Gastroesophageal sphincter (tissue), 3 donors: Measurements from ENCODE around the gene DNAJC7.

Source experiments
- EP300 ChIP-seq: sonication (generic); formaldehyde crosslinking; IDR thresholded peaks from one replicate; pipeline ENCODE4 v1.6.1; 2017; ENCODE audit warnings: antibody characterized with exemption, mild to moderate bottlenecking
- POLR2AphosphoS5 ChIP-seq: sonication (generic); formaldehyde crosslinking; IDR thresholded peaks from one replicate; pipeline ENCODE4 v1.6.1; 2017; ENCODE audit warnings: antibody characterized with exemption
- TF ChIP-seq, protein P1 (sequence below), 4 experiments: fragments of 200-600 bp in 2 of 4; fragments of 450-650 bp in 2 of 4; sonication (generic) in 1 of 4; IDR thresholded peaks; one replicate each; pipeline ENCODE4 v1.5.1; 2017 to 2019; ENCODE audit warnings: antibody characterized with exemption in 4 of 4, mild to moderate bottlenecking in 2 of 4, moderate library complexity in 2 of 4

DNA sequence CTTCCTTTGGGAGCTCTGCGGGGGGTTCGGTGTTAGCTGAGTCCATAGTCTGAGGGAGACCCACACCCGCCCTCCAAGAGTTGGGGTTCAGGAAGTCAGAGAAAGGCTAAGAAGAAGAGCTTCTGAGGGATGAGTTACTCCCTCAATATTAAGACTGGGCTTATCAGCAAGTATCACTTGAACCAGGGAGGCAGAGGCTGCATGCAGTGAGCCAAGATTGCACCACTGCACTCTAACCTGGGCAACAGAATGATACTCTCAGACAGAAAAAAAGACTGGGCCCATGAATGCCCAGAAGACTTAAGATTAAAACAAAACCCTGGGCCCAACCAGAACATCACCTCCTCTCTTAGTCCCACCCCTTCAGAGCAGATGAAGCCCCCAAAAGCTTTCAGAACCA, 8.7 kb upstream of the DNAJC7 start:
- TF ChIP-seq, protein P1, sequence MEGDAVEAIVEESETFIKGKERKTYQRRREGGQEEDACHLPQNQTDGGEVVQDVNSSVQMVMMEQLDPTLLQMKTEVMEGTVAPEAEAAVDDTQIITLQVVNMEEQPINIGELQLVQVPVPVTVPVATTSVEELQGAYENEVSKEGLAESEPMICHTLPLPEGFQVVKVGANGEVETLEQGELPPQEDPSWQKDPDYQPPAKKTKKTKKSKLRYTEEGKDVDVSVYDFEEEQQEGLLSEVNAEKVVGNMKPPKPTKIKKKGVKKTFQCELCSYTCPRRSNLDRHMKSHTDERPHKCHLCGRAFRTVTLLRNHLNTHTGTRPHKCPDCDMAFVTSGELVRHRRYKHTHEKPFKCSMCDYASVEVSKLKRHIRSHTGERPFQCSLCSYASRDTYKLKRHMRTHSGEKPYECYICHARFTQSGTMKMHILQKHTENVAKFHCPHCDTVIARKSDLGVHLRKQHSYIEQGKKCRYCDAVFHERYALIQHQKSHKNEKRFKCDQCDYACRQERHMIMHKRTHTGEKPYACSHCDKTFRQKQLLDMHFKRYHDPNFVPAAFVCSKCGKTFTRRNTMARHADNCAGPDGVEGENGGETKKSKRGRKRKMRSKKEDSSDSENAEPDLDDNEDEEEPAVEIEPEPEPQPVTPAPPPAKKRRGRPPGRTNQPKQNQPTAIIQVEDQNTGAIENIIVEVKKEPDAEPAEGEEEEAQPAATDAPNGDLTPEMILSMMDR (IDR thresholded peaks at IDR 0.05) = no peak
- no peak for TF ChIP-seq EP300
- no peak for TF ChIP-seq POLR2AphosphoS5
